ENCODE measurements around the gene BACH2. TPM values are rescaled to one million over a fixed set of nuclear protein-coding genes. Genes with fewer than 3 reads are reported as not detected.
"Not testable (repeated sequence)": the region's sequence is repeated elsewhere in the genome, so short reads cannot be mapped to it uniquely, and the experiment has no call there.

Gene BACH2
- total and polyA plus RNA-seq, 12 donors: 0.16 to 4.7 (median 2.4) TPM

DNA sequence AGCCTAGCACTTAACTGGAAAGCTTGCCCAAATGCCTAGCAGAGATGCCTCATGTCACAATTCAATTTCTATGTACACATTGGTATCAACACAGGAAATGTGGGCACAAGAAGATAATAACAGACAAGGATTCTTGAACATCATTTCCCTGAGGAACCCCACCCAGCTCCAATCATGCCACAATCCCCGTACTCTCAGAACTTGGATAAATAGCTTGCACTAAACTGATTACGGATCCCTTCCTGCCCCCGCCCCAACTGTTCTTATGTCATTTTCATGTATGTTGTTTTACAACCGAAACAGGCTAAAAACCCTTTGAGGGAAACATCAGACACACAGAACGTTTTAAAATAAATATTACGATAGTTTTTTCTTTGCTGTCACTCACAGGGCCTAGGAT is 87.1 kb downstream of the BACH2 start:
- no peak overlapping the region for H3K27ac ChIP-seq
- 83 to 90% methylated on average over 6 of the region's 6 CpGs for WGBS, 2 donors
- intact Hi-C loops (cut with DNase I): no loop called here

DNA sequence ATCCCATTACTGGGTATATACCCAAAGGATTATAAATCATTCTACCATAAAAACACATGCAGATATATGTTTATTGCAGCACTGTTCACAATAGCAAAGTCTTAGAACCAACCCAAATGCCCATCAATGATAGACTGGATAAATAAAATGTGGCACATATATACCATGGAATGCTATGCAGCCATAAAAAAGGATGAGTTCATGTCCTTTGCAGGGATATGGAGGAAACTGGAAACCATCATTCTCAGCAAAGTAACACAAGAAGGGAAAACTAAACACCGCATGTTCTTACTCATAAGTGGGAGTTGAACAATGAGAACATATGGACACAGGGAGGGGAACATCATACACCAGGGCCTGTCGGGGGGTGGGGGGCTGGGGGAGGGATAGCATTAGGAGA is 88.0 kb downstream of the BACH2 start:
- DNase-seq; intact Hi-C loops (cut with DNase I); H3K4me3 ChIP-seq; H3K27ac ChIP-seq; H3K9me3 ChIP-seq; H3K27me3 ChIP-seq; H3K36me3 ChIP-seq; ATAC-seq: not testable (repeated sequence)
- 98% methylated on average over 2 of the region's 2 CpGs for WGBS, 2 donors
- H3K4me1 ChIP-seq: peaks cover 0 to 23% (median 2%) of the 10 kb centered on the region in 9 donors

More for the DNA sequence above, 87.1 kb downstream of the BACH2 start:
- Histone ChIP-seq H3K4me1 (peaks cover 0 to 20% (median 2%) of the 10 kb centered on the region in 9 donors), H3K4me3 (no peak overlapping the region), H3K36me3 (peaks cover 0 to 3% (median 0%) of the 10 kb centered on the region in 9 donors), H3K27me3 (no peaks in the 10 kb centered on the region), H3K9me3 (no peaks in the 10 kb centered on the region)
- no peak for DNase-seq
- TF ChIP-seq, protein P1, sequence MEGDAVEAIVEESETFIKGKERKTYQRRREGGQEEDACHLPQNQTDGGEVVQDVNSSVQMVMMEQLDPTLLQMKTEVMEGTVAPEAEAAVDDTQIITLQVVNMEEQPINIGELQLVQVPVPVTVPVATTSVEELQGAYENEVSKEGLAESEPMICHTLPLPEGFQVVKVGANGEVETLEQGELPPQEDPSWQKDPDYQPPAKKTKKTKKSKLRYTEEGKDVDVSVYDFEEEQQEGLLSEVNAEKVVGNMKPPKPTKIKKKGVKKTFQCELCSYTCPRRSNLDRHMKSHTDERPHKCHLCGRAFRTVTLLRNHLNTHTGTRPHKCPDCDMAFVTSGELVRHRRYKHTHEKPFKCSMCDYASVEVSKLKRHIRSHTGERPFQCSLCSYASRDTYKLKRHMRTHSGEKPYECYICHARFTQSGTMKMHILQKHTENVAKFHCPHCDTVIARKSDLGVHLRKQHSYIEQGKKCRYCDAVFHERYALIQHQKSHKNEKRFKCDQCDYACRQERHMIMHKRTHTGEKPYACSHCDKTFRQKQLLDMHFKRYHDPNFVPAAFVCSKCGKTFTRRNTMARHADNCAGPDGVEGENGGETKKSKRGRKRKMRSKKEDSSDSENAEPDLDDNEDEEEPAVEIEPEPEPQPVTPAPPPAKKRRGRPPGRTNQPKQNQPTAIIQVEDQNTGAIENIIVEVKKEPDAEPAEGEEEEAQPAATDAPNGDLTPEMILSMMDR (IDR thresholded peaks at IDR 0.05): no peak
- ATAC-seq: no peak

DNA sequence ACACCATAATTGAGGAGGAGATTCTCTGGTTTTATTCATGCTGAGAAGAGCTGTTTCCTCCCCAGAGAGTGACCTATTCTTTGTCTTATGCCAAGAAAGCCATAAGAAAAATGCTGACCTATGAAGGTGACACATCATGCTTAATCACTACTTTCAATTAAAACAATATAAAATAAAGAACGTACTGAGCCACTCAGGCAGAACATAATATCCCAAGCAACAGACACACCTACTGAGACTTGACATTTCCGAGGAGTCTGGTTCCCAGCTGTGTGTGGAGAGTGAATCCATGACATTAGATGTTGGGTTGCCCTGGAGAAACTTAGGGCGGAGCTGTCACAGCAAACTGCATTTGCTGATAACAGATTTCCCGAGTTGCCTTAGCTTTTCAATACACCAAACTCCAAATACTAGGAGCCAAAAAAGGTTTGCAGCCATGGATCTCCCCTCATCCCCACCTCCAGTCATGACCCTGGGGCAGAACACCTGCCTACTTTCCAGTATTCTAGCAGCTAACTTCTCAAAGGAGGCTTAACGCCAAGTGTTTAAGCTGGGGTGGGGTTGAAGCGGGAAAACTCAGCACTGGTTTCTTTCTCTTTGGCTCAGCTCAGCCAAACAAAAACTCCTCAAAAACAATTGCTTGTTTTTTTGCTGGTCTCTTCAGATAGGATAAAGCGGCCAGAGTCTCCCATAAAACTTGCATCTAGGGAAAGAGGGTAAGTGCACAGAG is 92.2 kb downstream of the BACH2 start:
- no peak overlapping the region for H3K27ac ChIP-seq
- peaks cover 0 to 3% (median 0%) of the 10 kb centered on the region in 9 donors for H3K36me3 ChIP-seq

DNA sequence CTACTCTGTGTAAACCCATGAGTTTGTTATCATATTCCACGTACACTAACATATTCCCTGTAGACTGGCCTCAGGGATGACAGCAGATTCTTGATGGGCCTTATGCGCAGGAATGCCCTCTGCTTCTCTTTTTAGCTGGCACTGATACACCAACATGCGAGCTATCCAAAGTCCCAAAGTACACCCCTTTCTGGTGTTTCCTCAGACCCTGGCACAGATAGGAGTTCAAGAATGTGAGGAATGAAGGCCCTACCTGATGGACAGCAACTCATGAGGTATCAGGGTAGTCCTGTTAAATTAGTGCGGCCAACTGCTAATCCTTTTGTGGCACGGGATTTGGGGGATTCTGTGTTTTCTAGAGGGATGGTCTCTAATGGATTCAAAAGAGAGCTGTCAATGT is 93.0 kb downstream of the BACH2 start:
- no peak overlapping the region for H3K27ac ChIP-seq
- intact Hi-C loops (cut with DNase I): no loop called here

More for the DNA sequence above, 92.2 kb downstream of the BACH2 start:
- 68 to 70% methylated on average over 7 of the region's 7 CpGs for WGBS, 2 donors
- Histone ChIP-seq H3K9me3 (no peaks in the 10 kb centered on the region), H3K27me3 (no peaks in the 10 kb centered on the region), H3K4me3 (no peak overlapping the region), H3K4me1 (peaks cover 0 to 15% (median 0%) of the 10 kb centered on the region in 9 donors)
- DNase-seq (no peak), ATAC-seq (peak in 5 of 8 donors; percentile 26 to 79 (median 53))
- TF ChIP-seq, protein P1 (IDR thresholded peaks at IDR 0.05): no peak
- intact Hi-C loops (cut with DNase I): no loop called here

More for the DNA sequence above, 93.0 kb downstream of the BACH2 start:
- Histone ChIP-seq H3K27me3 (no peaks in the 10 kb centered on the region), H3K36me3 (peaks cover 0 to 3% (median 0%) of the 10 kb centered on the region in 9 donors), H3K4me1 (peaks cover 0 to 12% (median 0%) of the 10 kb centered on the region in 9 donors), H3K4me3 (no peak overlapping the region), H3K9me3 (no peaks in the 10 kb centered on the region)
- no peak for ATAC-seq
- DNase-seq: no peak
- WGBS, 2 donors: 81 to 87% methylated on average over 5 of the region's 5 CpGs
- TF ChIP-seq, protein P1 (IDR thresholded peaks at IDR 0.05): no peak

Data from heart right ventricle (tissue), 16 donors.